HUES64 (cell line): ENCODE data around the gene HMCN2.

Experiments used
- H3K27ac ChIP-seq: 2 replicates; pipeline ENCODE4 v1.7.0; 2013; ENCODE audit warnings: low read depth, low read length, inconsistent platforms
- H3K27me3 ChIP-seq: 2 replicates; pipeline ENCODE4 v1.6.1; 2013; ENCODE audit warnings: mild to moderate bottlenecking, low read length; ENCODE audit not compliant: insufficient read depth
- H3K36me3 ChIP-seq: 2 replicates; pipeline ENCODE4 v1.6.1; 2013; ENCODE audit warnings: mild to moderate bottlenecking, low read length; ENCODE audit not compliant: insufficient read depth
- H3K4me1 ChIP-seq: 2 replicates; pipeline ENCODE4 v1.6.1; 2013; ENCODE audit warnings: mild to moderate bottlenecking, low read length, moderate library complexity; ENCODE audit not compliant: insufficient read depth
- H3K4me3 ChIP-seq: 2 replicates; pipeline ENCODE4 v1.5.1; 2013; ENCODE audit warnings: mild to moderate bottlenecking, low read length, moderate library complexity
- H3K9ac ChIP-seq: 2 replicates; pipeline ENCODE4 v1.6.1; 2013; ENCODE audit warnings: mild to moderate bottlenecking, low read depth, low read length
- H3K9me3 ChIP-seq: 2 replicates; pipeline ENCODE4 v1.6.1; 2013; ENCODE audit warnings: low read depth, low read length; ENCODE audit not compliant: insufficient read depth
- WGBS: fragments of 150-250, 120-280 bp; methylation state at CpG from one replicate; pipeline ENCODE4 v1.1.7; 2013; ENCODE audit warnings: missing lambda C conversion rate; 5-methylcytosine and 5-hydroxymethylcytosine counted together

The HMCN2 gene

GRCh38 chr9:130286072-130286770 is 20.7 kb downstream of the HMCN2 start:
- Histone ChIP-seq H3K9me3 (no peaks in the 10 kb centered on the region), H3K27ac (no peak overlapping the region), H3K4me1 (peaks cover 11% of the 10 kb centered on the region; the same call in 1 of the 2 replicates), H3K36me3 (no peaks in the 10 kb centered on the region), H3K4me3 (no peak overlapping the region), H3K27me3 (no peaks in the 10 kb centered on the region), H3K9ac (no peak overlapping the region)
- 88% methylated on average over 17 of the region's 17 CpGs for WGBS

GRCh38 chr9:130286781-130287428 is 21.3 kb downstream of the HMCN2 start:
- Histone ChIP-seq H3K9me3 (no peaks in the 10 kb centered on the region), H3K27ac (no peak overlapping the region), H3K4me3 (no peak overlapping the region), H3K36me3 (no peaks in the 10 kb centered on the region), H3K4me1 (peaks cover 11% of the 10 kb centered on the region; the same call in 1 of the 2 replicates), H3K27me3 (no peaks in the 10 kb centered on the region), H3K9ac (no peak overlapping the region)
- WGBS = 91% methylated on average over 20 of the region's 20 CpGs

- Histone ChIP-seq H3K27me3 (no peaks in the 10 kb centered on the region), H3K27ac (no peak overlapping the region), H3K9me3 (no peaks in the 10 kb centered on the region), H3K4me1 (peaks cover 11% of the 10 kb centered on the region; the same call in 1 of the 2 replicates), H3K9ac (no peak overlapping the region), H3K36me3 (no peaks in the 10 kb centered on the region), H3K4me3 (no peak overlapping the region)
- WGBS = 96% methylated on average over 6 of the region's 6 CpGs
These were observed 22.2 kb downstream of the HMCN2 start for GRCh38 chr9:130287736-130288135.

- Histone ChIP-seq H3K9me3 (no peaks in the 10 kb centered on the region), H3K36me3 (no peaks in the 10 kb centered on the region), H3K9ac (no peak overlapping the region), H3K4me1 (peaks cover 11% of the 10 kb centered on the region; the same call in 1 of the 2 replicates), H3K27me3 (no peaks in the 10 kb centered on the region), H3K27ac (no peak overlapping the region), H3K4me3 (no peak overlapping the region)
- WGBS = 91% methylated on average over 6 of the region's 6 CpGs
These were observed 22.8 kb downstream of the HMCN2 start for GRCh38 chr9:130288393-130288792.

GRCh38 chr9:130288926-130289690 is 23.5 kb downstream of the HMCN2 start:
- no peaks in the 10 kb centered on the region for H3K9me3 ChIP-seq
- no peak overlapping the region for H3K9ac ChIP-seq
- H3K27ac ChIP-seq = no peak overlapping the region
- H3K36me3 ChIP-seq = no peaks in the 10 kb centered on the region
- H3K4me1 ChIP-seq = peaks cover 11% of the 10 kb centered on the region; the same call in 1 of the 2 replicates
- WGBS = 62% methylated on average over 13 of the region's 13 CpGs
- no peak overlapping the region for H3K4me3 ChIP-seq
- H3K27me3 ChIP-seq = no peaks in the 10 kb centered on the region

- no peaks in the 10 kb centered on the region for H3K36me3 ChIP-seq
- no peak overlapping the region for H3K9ac ChIP-seq
- H3K27ac ChIP-seq = no peak overlapping the region
- H3K4me1 ChIP-seq = peaks cover 11% of the 10 kb centered on the region; the same call in 1 of the 2 replicates
- H3K4me3 ChIP-seq = no peak overlapping the region
- H3K9me3 ChIP-seq = no peaks in the 10 kb centered on the region
- WGBS = 90% methylated on average over 12 of the region's 12 CpGs
- no peaks in the 10 kb centered on the region for H3K27me3 ChIP-seq
These were observed 24.2 kb downstream of the HMCN2 start for GRCh38 chr9:130289711-130290241.

- Histone ChIP-seq H3K9ac (no peak overlapping the region), H3K27me3 (no peaks in the 10 kb centered on the region), H3K4me3 (no peak overlapping the region), H3K9me3 (no peaks in the 10 kb centered on the region), H3K4me1 (peaks cover 11% of the 10 kb centered on the region; the same call in 1 of the 2 replicates), H3K27ac (no peak overlapping the region), H3K36me3 (no peaks in the 10 kb centered on the region)
- 90% methylated on average over 13 of the region's 13 CpGs for WGBS
These were observed 25.0 kb downstream of the HMCN2 start for GRCh38 chr9:130290291-130291181.

GRCh38 chr9:130291474-130291873 is 25.9 kb downstream of the HMCN2 start:
- Histone ChIP-seq H3K9ac (no peak overlapping the region), H3K4me1 (peaks cover 11% of the 10 kb centered on the region; the same call in 1 of the 2 replicates), H3K27ac (no peak overlapping the region), H3K9me3 (no peaks in the 10 kb centered on the region), H3K4me3 (no peak overlapping the region), H3K36me3 (no peaks in the 10 kb centered on the region), H3K27me3 (no peaks in the 10 kb centered on the region)
- 89% methylated on average over 3 of the region's 5 CpGs for WGBS

- Histone ChIP-seq H3K9ac (no peak overlapping the region), H3K4me3 (no peak overlapping the region), H3K27ac (no peak overlapping the region), H3K27me3 (no peaks in the 10 kb centered on the region), H3K36me3 (no peaks in the 10 kb centered on the region), H3K9me3 (no peaks in the 10 kb centered on the region), H3K4me1 (peaks cover 11% of the 10 kb centered on the region; the same call in 1 of the 2 replicates)
- WGBS = 90% methylated on average over 6 of the region's 6 CpGs
These were observed 26.5 kb downstream of the HMCN2 start for GRCh38 chr9:130292106-130292505.

- WGBS = 75% methylated on average over 6 of the region's 6 CpGs
- no peak overlapping the region for H3K4me3 ChIP-seq
- H3K36me3 ChIP-seq = no peaks in the 10 kb centered on the region
- H3K9ac ChIP-seq = no peak overlapping the region
- H3K4me1 ChIP-seq = no peaks in the 10 kb centered on the region
- H3K27ac ChIP-seq = no peak overlapping the region
- no peaks in the 10 kb centered on the region for H3K9me3 ChIP-seq
- H3K27me3 ChIP-seq = no peaks in the 10 kb centered on the region
These were observed 29.1 kb downstream of the HMCN2 start for GRCh38 chr9:130294664-130295063.
